MM.1S (cell line): ENCODE measurements around the gene GRK1.

Experiments
- DNase-seq: peaks from one replicate; pipeline ENCODE4 v3.0.0-alpha.2; 2015
- H2AFZ ChIP-seq: fragments of 300-600 bp; sonication (generic); 2 replicates; pipeline ENCODE4 v1.6.0; 2016; ENCODE audit warnings: antibody characterized with exemption, low read length
- H3F3A ChIP-seq: fragments of 300-600 bp; sonication (generic); 2 replicates; pipeline ENCODE4 v1.6.1; 2016; ENCODE audit warnings: mild to moderate bottlenecking, antibody characterized with exemption, low read length, moderate library complexity, mixed read lengths; ENCODE audit not compliant: insufficient read depth
- H3K27ac ChIP-seq: fragments of 300-600 bp; sonication (generic); 2 replicates; pipeline ENCODE4 v1.5.1; 2016; ENCODE audit warnings: mild to moderate bottlenecking, low read length
- H3K27me3 ChIP-seq: fragments of 300-600 bp; sonication (generic); replicated peaks from 2 replicates; pipeline ENCODE4 v1.6.0; 2016; ENCODE audit warnings: low read length; ENCODE audit not compliant: insufficient read depth
- H3K36me3 ChIP-seq: fragments of 300-600 bp; sonication (generic); replicated peaks from 2 replicates; pipeline ENCODE4 v1.6.1; 2016; ENCODE audit warnings: mild to moderate bottlenecking, low read length, mixed read lengths; ENCODE audit not compliant: insufficient read depth
- H3K4me1 ChIP-seq: fragments of 300-600 bp; sonication (generic); 2 replicates; pipeline ENCODE4 v1.6.1; 2016; ENCODE audit warnings: low read length, mixed read lengths
- H3K4me2 ChIP-seq: fragments of 300-600 bp; sonication (generic); 2 replicates; pipeline ENCODE4 v1.6.0; 2016; ENCODE audit warnings: low read depth, low read length
- H3K4me3 ChIP-seq: fragments of 300-600 bp; sonication (generic); 2 replicates; pipeline ENCODE4 v1.5.1; 2016; ENCODE audit warnings: low read length, mixed read lengths
- H3K79me2 ChIP-seq: fragments of 300-600 bp; sonication (generic); 2 replicates; pipeline ENCODE4 v1.6.1; 2016; ENCODE audit warnings: mixed run types, low read length, mixed read lengths
- H3K9ac ChIP-seq: fragments of 300-600 bp; sonication (generic); 2 replicates; pipeline ENCODE4 v1.6.1; 2016; ENCODE audit warnings: low read length, mixed read lengths
- H3K9me2 ChIP-seq: fragments of 300-600 bp; sonication (generic); replicated peaks from 2 replicates; pipeline ENCODE4 v1.6.1; 2016; ENCODE audit warnings: mild to moderate bottlenecking, low read length, mixed read lengths; ENCODE audit not compliant: insufficient read depth
- H3K9me3 ChIP-seq: fragments of 300-600 bp; sonication (generic); replicated peaks from 2 replicates; pipeline ENCODE4 v1.6.1; 2016; ENCODE audit warnings: mild to moderate bottlenecking, low read length, mixed read lengths; ENCODE audit not compliant: insufficient read depth
- H4K20me1 ChIP-seq: fragments of 300-600 bp; sonication (generic); 2 replicates; pipeline ENCODE4 v1.6.1; 2016; ENCODE audit warnings: mild to moderate bottlenecking, low read length, moderate library complexity, mixed read lengths; ENCODE audit not compliant: insufficient read depth
- CTCF ChIP-seq: fragments of 300-600 bp; sonication (generic); IDR thresholded peaks from 2 replicates; pipeline ENCODE4 v1.5.1; 2016; ENCODE audit warnings: antibody characterized with exemption, low read length, mixed read lengths
- EZH2 ChIP-seq: fragments of 300-600 bp; sonication (generic); optimal IDR thresholded peaks from 2 replicates; pipeline ENCODE3; 2017; ENCODE audit warnings: low read depth, mild to moderate bottlenecking, antibody characterized with exemption, low read length, mixed read lengths
- EZH2phosphoT487 ChIP-seq: fragments of 300-600 bp; sonication (generic); IDR thresholded peaks from 2 replicates; pipeline ENCODE4 v1.6.1; 2018; ENCODE audit warnings: antibody characterized with exemption, low read length

The GRK1 gene

GRCh38 chr13:113638806-113639205, 28.2 kb upstream of the GRK1 start:
- no peaks in the 10 kb centered on the region for H3K9me3 ChIP-seq
- no peaks in the 10 kb centered on the region for H4K20me1 ChIP-seq
- no peaks in the 10 kb centered on the region for H3K4me1 ChIP-seq
- H3K36me3 ChIP-seq: peaks cover 28% of the 10 kb centered on the region
- no peaks in the 10 kb centered on the region for H3K9me2 ChIP-seq
- H3K27ac ChIP-seq: no peak overlapping the region
- TF ChIP-seq EZH2: no peak
- no peak for TF ChIP-seq EZH2phosphoT487
- no peak for TF ChIP-seq CTCF
- H3K4me3 ChIP-seq: no peak overlapping the region
- 0 out of 2 replicates have a peak, but pooled peaks cover 5% of the 10 kb centered on the region for H3F3A ChIP-seq
- H3K79me2 ChIP-seq: peaks cover 7% of the 10 kb centered on the region; the same call in 1 of the 2 replicates
- no peak overlapping the region for H3K4me2 ChIP-seq
- no peak for DNase-seq
- H3K9ac ChIP-seq: no peak overlapping the region
- no peak overlapping the region for H2AFZ ChIP-seq
- H3K27me3 ChIP-seq: no peaks in the 10 kb centered on the region

GRCh38 chr13:113639616-113640262, 27.3 kb upstream of the GRK1 start:
- Histone ChIP-seq H3K4me3 (no peak overlapping the region), H3K36me3 (peaks cover 23% of the 10 kb centered on the region)

GRCh38 chr13:113641426-113641825, 25.6 kb upstream of the GRK1 start:
- H3K36me3 ChIP-seq: peaks cover 17% of the 10 kb centered on the region
- TF ChIP-seq CTCF (no peak), EZH2 (no peak), EZH2phosphoT487 (no peak)
- 0 out of 2 replicates have a peak, but pooled peaks cover 3% of the 10 kb centered on the region for H3K79me2 ChIP-seq
- H3K4me3 ChIP-seq: no peak overlapping the region
- 0 out of 2 replicates have a peak, but pooled peaks cover 5% of the 10 kb centered on the region for H3F3A ChIP-seq
- H4K20me1 ChIP-seq: no peaks in the 10 kb centered on the region
- H3K9ac ChIP-seq: no peak overlapping the region
- H3K27ac ChIP-seq: no peak overlapping the region
- DNase-seq: no peak
- no peak overlapping the region for H3K4me2 ChIP-seq
- H2AFZ ChIP-seq: no peak overlapping the region
- H3K9me2 ChIP-seq: no peaks in the 10 kb centered on the region
- no peaks in the 10 kb centered on the region for H3K27me3 ChIP-seq
- no peaks in the 10 kb centered on the region for H3K4me1 ChIP-seq
- H3K9me3 ChIP-seq: no peaks in the 10 kb centered on the region

More at GRCh38 chr13:113639616-113640262, 27.3 kb upstream of the GRK1 start:
- Histone ChIP-seq H3K27ac (no peak overlapping the region), H3K4me1 (no peaks in the 10 kb centered on the region), H3K9ac (no peak overlapping the region), H3F3A (0 out of 2 replicates have a peak, but pooled peaks cover 5% of the 10 kb centered on the region), H3K27me3 (no peaks in the 10 kb centered on the region), H3K79me2 (0 out of 2 replicates have a peak, but pooled peaks cover 3% of the 10 kb centered on the region), H4K20me1 (no peaks in the 10 kb centered on the region), H3K9me3 (no peaks in the 10 kb centered on the region), H3K9me2 (no peaks in the 10 kb centered on the region), H3K4me2 (no peak overlapping the region), H2AFZ (no peak overlapping the region)
- DNase-seq: no peak
- TF ChIP-seq CTCF (no peak), EZH2 (no peak), EZH2phosphoT487 (no peak)
